HEK293 (cell line): ENCODE data around the gene VARS1.

Source experiments
- CTCF ChIP-seq: fragments of 450-650 bp; formaldehyde crosslinking; IDR thresholded peaks from 2 replicates; pipeline ENCODE4 v1.5.1; 2016; ENCODE audit warnings: missing biosample characterization, missing genetic modification characterization
- PATZ1 ChIP-seq: fragments of 450-650 bp; formaldehyde crosslinking; IDR thresholded peaks from 2 replicates; pipeline ENCODE4 v1.5.1; 2016; ENCODE audit warnings: missing biosample characterization, missing genetic modification characterization
- SP2 ChIP-seq: fragments of 450-650 bp; formaldehyde crosslinking; IDR thresholded peaks from 2 replicates; pipeline ENCODE4 v1.5.1; 2016; ENCODE audit warnings: missing biosample characterization, missing genetic modification characterization
- ZNF274 ChIP-seq, 2 experiments: fragments of 200-500 bp in 1 of 2; fragments of 450-650 bp in 1 of 2; sonication (Bioruptor generic) in 1 of 2; formaldehyde crosslinking in 1 of 2; IDR thresholded peaks; 2 replicates each; pipeline versions ENCODE4 v1.5.1 to v1.6.1; 2014 to 2016; ENCODE audit warnings: borderline replicate concordance in 1 of 2, inconsistent platforms in 1 of 2, low read length in 1 of 2, missing biosample characterization in 1 of 2, missing genetic modification characterization in 1 of 2
- ZNF488 ChIP-seq: fragments of 450-650 bp; formaldehyde crosslinking; IDR thresholded peaks from 2 replicates; pipeline ENCODE4 v1.5.1; 2016; ENCODE audit warnings: missing biosample characterization, missing genetic modification characterization

GRCh38 chr6:31829633-31830283 lies 34.2 kb upstream of the VARS1 start:
- no peak for TF ChIP-seq SP2 (tag by site-specific recombination)
- TF ChIP-seq ZNF488 (tag by site-specific recombination): no peak
- TF ChIP-seq CTCF (tag by site-specific recombination): peak; percentile 57; the same call in 1 of the 2 replicates
- TF ChIP-seq ZNF274 (IDR thresholded peaks at IDR 0.05; ENCODE audit: low read length): no peak
- TF ChIP-seq ZNF274 (tag by site-specific recombination; IDR thresholded peaks at IDR 0.05; ENCODE audit: borderline replicate concordance): no peak
- TF ChIP-seq PATZ1 (tag by site-specific recombination): no peak
